ENCODE measurements around the gene COL9A2. TPM values are rescaled to one million over a fixed set of nuclear protein-coding genes. Genes with fewer than 3 reads are reported as not detected.
A peak's percentile ranks its signal among the peaks of the same experiment; 100 is the strongest.

COL9A2 gene
- polyA plus RNA-seq (2012; ENCODE audit: low read depth, missing spikeins), result 45.0 TPM

- TF ChIP-seq SPI1 (IDR thresholded peaks at IDR 0.05; ENCODE audit: low read depth, low read length), result no peak
- TF ChIP-seq TAF1 (IDR thresholded peaks at IDR 0.05; ENCODE audit: low read depth, low read length), result no peak
- no peak for TF ChIP-seq POLR2A (IDR thresholded peaks at IDR 0.05; ENCODE audit: low read depth, low read length)
- TF ChIP-seq POU2F2 (IDR thresholded peaks at IDR 0.05; ENCODE audit: low read depth, low read length), result no peak
- TF ChIP-seq POLR2AphosphoS5 (IDR thresholded peaks at IDR 0.05; ENCODE audit: low read depth, low read length), result no peak
- FAIRE-seq (peak; percentile 80), DNase-seq (ENCODE audit: insufficient read length, low spot score) (no peak)
These were observed at the start of gene COL9A2 for GRCh38 chr1:40316595-40317393. Gene COL9A2 (minus strand): TSS chr1:40317286. CDS start chr1:40317197, 89 bp downstream.

- DNase-seq (ENCODE audit: insufficient read length, low spot score) (no peak), FAIRE-seq (peak; percentile 92)
- TF ChIP-seq POLR2A (IDR thresholded peaks at IDR 0.05; ENCODE audit: low read depth, low read length), result no peak
- TF ChIP-seq TAF1 (IDR thresholded peaks at IDR 0.05; ENCODE audit: low read depth, low read length), result no peak
- peak; percentile 88 for TF ChIP-seq POU2F2 (IDR thresholded peaks at IDR 0.05; ENCODE audit: low read depth, low read length)
- TF ChIP-seq SPI1 (IDR thresholded peaks at IDR 0.05; ENCODE audit: low read depth, low read length), result no peak
- no peak for TF ChIP-seq POLR2AphosphoS5 (IDR thresholded peaks at IDR 0.05; ENCODE audit: low read depth, low read length)
These were observed 46.6 kb upstream of the COL9A2 start for GRCh38 chr1:40363721-40364120.

GRCh38 chr1:40362699-40363098 is 45.6 kb upstream of the COL9A2 start:
- FAIRE-seq (no peak), DNase-seq (ENCODE audit: insufficient read length, low spot score) (no peak)
- TF ChIP-seq PAX5 (IDR thresholded peaks at IDR 0.05; ENCODE audit: insufficient read depth, low read length, severe bottlenecking), result no peak
- no peak for TF ChIP-seq SPI1 (IDR thresholded peaks at IDR 0.05; ENCODE audit: low read depth, low read length)
- no peak for TF ChIP-seq TAF1 (IDR thresholded peaks at IDR 0.05; ENCODE audit: low read depth, low read length)
- no peak for TF ChIP-seq POLR2AphosphoS5 (IDR thresholded peaks at IDR 0.05; ENCODE audit: low read depth, low read length)
- no peak for TF ChIP-seq POLR2A (IDR thresholded peaks at IDR 0.05; ENCODE audit: low read depth, low read length)
- no peak for TF ChIP-seq POU2F2 (IDR thresholded peaks at IDR 0.05; ENCODE audit: low read depth, low read length)

- no peak for FAIRE-seq
- DNase-seq (ENCODE audit: insufficient read length, low spot score), result no peak
- TF ChIP-seq POLR2AphosphoS5 (IDR thresholded peaks at IDR 0.05; ENCODE audit: low read depth, low read length) (no peak), PAX5 (IDR thresholded peaks at IDR 0.05; ENCODE audit: insufficient read depth, low read length, severe bottlenecking) (no peak), SPI1 (IDR thresholded peaks at IDR 0.05; ENCODE audit: low read depth, low read length) (no peak), POLR2A (IDR thresholded peaks at IDR 0.05; ENCODE audit: low read depth, low read length) (no peak), POU2F2 (IDR thresholded peaks at IDR 0.05; ENCODE audit: low read depth, low read length) (no peak), TAF1 (IDR thresholded peaks at IDR 0.05; ENCODE audit: low read depth, low read length) (no peak)
These were observed 45.1 kb upstream of the COL9A2 start for GRCh38 chr1:40362199-40362598.

GRCh38 chr1:40361637-40362036 is 44.6 kb upstream of the COL9A2 start:
- FAIRE-seq, result no peak
- DNase-seq (ENCODE audit: insufficient read length, low spot score), result no peak
- TF ChIP-seq SPI1 (IDR thresholded peaks at IDR 0.05; ENCODE audit: low read depth, low read length) (no peak), POLR2A (IDR thresholded peaks at IDR 0.05; ENCODE audit: low read depth, low read length) (no peak), POLR2AphosphoS5 (IDR thresholded peaks at IDR 0.05; ENCODE audit: low read depth, low read length) (no peak), PAX5 (IDR thresholded peaks at IDR 0.05; ENCODE audit: insufficient read depth, low read length, severe bottlenecking) (no peak), TAF1 (IDR thresholded peaks at IDR 0.05; ENCODE audit: low read depth, low read length) (no peak), POU2F2 (IDR thresholded peaks at IDR 0.05; ENCODE audit: low read depth, low read length) (no peak)

- DNase-seq (ENCODE audit: insufficient read length, low spot score) (no peak), FAIRE-seq (no peak)
- TF ChIP-seq PAX5 (IDR thresholded peaks at IDR 0.05; ENCODE audit: insufficient read depth, low read length, severe bottlenecking) (no peak), TAF1 (IDR thresholded peaks at IDR 0.05; ENCODE audit: low read depth, low read length) (no peak), SPI1 (IDR thresholded peaks at IDR 0.05; ENCODE audit: low read depth, low read length) (no peak), POU2F2 (IDR thresholded peaks at IDR 0.05; ENCODE audit: low read depth, low read length) (no peak), POLR2A (IDR thresholded peaks at IDR 0.05; ENCODE audit: low read depth, low read length) (no peak), POLR2AphosphoS5 (IDR thresholded peaks at IDR 0.05; ENCODE audit: low read depth, low read length) (no peak)
These were observed 44.1 kb upstream of the COL9A2 start for GRCh38 chr1:40361201-40361600.

- no peak for TF ChIP-seq POLR2AphosphoS5 (IDR thresholded peaks at IDR 0.05; ENCODE audit: low read depth, low read length)
- TF ChIP-seq PAX5 (IDR thresholded peaks at IDR 0.05; ENCODE audit: insufficient read depth, low read length, severe bottlenecking), result no peak
- TF ChIP-seq TAF1 (IDR thresholded peaks at IDR 0.05; ENCODE audit: low read depth, low read length), result no peak
- TF ChIP-seq SPI1 (IDR thresholded peaks at IDR 0.05; ENCODE audit: low read depth, low read length), result no peak
- no peak for TF ChIP-seq POLR2A (IDR thresholded peaks at IDR 0.05; ENCODE audit: low read depth, low read length)
- TF ChIP-seq POU2F2 (IDR thresholded peaks at IDR 0.05; ENCODE audit: low read depth, low read length), result no peak
- DNase-seq (ENCODE audit: insufficient read length, low spot score), result no peak
- FAIRE-seq, result no peak
These were observed 43.5 kb upstream of the COL9A2 start for GRCh38 chr1:40360631-40361030.

- TF ChIP-seq POLR2AphosphoS5 (IDR thresholded peaks at IDR 0.05; ENCODE audit: low read depth, low read length) (no peak), PAX5 (IDR thresholded peaks at IDR 0.05; ENCODE audit: insufficient read depth, low read length, severe bottlenecking) (no peak), SPI1 (IDR thresholded peaks at IDR 0.05; ENCODE audit: low read depth, low read length) (no peak), TAF1 (IDR thresholded peaks at IDR 0.05; ENCODE audit: low read depth, low read length) (no peak), POLR2A (IDR thresholded peaks at IDR 0.05; ENCODE audit: low read depth, low read length) (no peak), POU2F2 (IDR thresholded peaks at IDR 0.05; ENCODE audit: low read depth, low read length) (no peak)
- no peak for DNase-seq (ENCODE audit: insufficient read length, low spot score)
- no peak for FAIRE-seq
These were observed 40.5 kb upstream of the COL9A2 start for GRCh38 chr1:40357625-40358024.

- DNase-seq (ENCODE audit: insufficient read length, low spot score) (no peak), FAIRE-seq (no peak)
- no peak for TF ChIP-seq POLR2A (IDR thresholded peaks at IDR 0.05; ENCODE audit: low read depth, low read length)
- no peak for TF ChIP-seq POLR2AphosphoS5 (IDR thresholded peaks at IDR 0.05; ENCODE audit: low read depth, low read length)
- TF ChIP-seq SPI1 (IDR thresholded peaks at IDR 0.05; ENCODE audit: low read depth, low read length), result no peak
- no peak for TF ChIP-seq POU2F2 (IDR thresholded peaks at IDR 0.05; ENCODE audit: low read depth, low read length)
These were observed 36.0 kb upstream of the COL9A2 start for GRCh38 chr1:40353082-40353481.

Measured in GM12891 (cell line).